GM18861 (cell line): ENCODE data around the gene SLC37A3.
"Not testable (repeated sequence)": the region's sequence is repeated elsewhere in the genome, so short reads cannot be mapped to it uniquely, and the experiment has no call there.

Experiments
- ATAC-seq: cut with Tn5 transposase; IDR thresholded peaks from one replicate; pipeline ENCODE4 v1.9.1; 2021; ENCODE audit not compliant: unreplicated experiment

SLC37A3 gene

DNA sequence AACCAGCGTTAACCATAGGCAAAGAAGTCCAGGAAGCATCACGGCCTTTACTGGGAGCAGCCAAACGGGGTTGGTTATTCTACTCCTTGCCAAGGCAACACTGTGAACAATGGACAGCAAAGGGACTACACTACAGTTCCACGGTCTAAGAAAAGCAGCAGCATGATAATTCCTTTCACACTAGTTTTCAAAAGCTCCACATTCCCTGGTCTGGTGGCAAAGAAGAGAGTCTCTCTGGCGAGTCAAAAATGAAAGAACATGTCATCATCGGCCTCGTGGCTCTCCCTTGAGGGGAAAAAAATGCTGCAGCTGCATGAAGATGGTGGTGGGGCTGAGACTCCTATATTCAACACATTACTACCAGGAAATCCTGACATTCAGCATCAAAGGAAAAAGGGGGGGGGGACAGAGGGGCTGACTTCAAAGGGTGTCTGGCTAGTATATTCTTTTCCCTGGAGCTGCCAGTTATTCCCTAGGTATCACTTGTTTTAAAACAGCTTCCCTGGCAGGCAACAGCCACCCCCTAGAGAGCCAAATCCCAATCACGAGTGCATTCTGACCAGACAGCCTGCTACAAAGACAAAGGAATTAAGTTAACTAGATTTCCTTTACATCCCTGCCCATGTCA is 49.1 kb downstream of the SLC37A3 start:
- no peak for ATAC-seq

DNA sequence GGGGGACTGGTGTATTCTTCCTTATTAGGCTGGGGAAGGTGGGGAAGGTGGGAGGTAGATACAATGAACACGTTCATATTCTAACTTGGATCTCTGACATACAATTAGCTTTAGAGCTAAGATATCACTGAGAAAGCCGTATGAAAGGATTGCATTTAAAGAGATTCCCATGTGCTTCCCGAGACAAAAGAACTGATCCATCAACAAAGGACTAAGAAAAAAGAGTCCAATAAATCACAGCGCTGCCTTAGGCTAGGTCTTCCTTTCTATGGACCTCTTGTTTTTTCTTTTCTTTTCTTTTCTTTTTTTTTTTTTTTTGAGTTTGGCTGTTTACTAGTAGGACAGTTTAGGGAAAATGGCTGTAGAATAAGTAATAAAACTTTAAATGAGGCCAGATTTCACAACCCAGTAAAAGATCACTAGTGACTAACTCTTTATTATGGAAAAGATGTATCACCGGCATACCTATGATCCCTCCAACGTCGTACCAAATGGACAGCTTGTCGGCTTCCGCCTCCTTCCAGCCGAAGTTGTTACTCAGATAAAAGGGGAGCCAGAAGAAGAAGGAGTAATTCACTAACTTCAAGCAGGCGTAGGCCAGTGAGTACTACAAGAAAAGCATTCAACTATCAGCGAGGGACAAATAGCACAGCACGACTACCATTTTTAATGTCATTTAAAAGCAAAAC is 50.0 kb downstream of the SLC37A3 start:
- no peak for ATAC-seq

DNA sequence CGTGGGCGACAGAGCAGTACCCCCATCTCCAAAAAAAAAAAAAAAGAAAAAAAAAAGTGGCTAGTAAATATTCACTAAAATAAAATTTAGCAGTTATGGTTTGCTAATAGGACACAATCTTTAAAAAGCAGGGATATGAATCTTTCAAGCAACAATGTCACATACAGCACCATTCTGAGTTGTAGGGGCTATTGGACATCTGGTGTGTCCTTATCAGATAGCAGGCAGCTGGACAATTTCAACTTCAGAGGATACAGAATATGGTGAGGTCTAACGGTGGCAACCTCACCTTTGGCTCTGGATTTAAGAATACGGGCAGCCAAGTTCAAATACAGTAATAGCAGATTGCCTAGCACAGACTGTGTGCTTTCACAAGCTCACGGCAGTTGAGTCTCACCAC is 51.1 kb downstream of the SLC37A3 start:
- no peak for ATAC-seq

DNA sequence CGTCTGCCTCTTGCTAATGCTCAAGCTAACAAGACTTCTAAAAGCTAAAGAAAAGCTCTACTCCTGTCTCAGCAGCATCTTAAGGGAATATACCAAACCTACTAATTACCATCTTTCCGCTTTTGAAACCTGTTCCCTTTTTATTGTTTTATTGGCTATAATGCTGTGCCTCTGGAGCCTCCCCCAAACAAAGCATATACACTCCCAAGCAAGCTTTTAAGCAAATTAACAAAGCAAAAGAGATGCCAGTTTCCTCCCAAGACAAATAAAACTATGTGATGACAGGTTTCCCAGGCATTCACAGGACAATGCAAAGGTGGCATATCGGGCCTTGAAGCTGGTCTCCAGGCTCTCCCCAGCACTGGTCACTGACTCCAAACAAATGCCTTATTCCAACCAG is 52.9 kb downstream of the SLC37A3 start:
- no peak for ATAC-seq

DNA sequence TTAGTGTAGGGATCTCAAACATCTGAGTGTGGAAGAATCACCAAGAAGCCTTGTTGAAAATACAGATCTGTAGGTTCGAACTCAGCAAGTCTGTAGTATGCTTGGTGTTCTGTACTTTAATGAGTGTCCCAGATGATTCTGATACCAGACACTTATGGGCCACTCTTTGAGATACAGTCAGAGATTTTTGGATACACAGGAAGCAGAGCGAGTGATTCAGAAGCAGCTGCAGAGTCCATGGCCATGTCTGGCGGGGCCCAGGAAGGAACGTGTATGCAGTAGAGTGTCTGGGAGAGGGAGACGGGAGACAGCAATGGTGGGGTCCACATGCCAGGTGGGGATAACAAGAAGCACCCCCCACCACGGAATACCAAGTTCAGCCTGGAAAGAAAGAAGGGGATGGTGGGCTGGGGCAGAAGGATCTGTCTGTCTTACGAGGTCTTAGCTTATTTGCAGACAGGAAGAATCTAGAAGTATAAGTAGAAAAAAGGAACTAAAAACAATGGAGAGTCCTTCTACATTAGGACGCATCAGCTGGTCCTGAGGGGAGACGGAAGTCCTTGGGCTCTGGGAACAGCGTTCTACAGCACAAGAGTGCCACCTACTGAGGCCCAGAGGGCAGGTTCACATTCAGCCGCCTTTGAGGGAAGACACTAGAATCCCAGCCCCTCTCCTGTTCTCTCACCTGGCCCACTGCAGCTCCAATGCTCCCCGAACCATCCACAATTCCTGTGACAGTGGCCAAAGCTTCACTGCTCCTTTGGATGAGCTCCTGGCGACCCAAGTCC is 55.4 kb downstream of the SLC37A3 start:
- ATAC-seq: no peak

DNA sequence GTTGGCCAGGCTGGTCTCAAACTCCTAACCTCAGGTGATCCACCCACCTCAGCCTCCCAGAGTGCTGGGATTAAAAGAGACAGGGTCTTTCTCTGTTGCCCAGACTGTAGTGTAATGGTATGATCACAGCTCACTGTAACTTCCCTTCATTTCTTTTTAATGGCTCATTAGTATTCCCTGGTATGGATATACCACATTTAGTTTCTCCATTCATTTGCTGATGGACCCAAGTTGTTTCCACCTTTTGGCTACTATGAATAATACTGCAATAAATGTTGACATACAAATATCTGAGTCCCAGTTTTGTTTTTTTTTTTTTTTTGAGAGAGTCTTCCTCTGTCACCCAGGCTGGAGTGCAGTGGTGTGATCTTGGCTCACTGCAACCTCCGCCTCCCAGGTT is 59.4 kb downstream of the SLC37A3 start:
- ATAC-seq: not testable (repeated sequence)

DNA sequence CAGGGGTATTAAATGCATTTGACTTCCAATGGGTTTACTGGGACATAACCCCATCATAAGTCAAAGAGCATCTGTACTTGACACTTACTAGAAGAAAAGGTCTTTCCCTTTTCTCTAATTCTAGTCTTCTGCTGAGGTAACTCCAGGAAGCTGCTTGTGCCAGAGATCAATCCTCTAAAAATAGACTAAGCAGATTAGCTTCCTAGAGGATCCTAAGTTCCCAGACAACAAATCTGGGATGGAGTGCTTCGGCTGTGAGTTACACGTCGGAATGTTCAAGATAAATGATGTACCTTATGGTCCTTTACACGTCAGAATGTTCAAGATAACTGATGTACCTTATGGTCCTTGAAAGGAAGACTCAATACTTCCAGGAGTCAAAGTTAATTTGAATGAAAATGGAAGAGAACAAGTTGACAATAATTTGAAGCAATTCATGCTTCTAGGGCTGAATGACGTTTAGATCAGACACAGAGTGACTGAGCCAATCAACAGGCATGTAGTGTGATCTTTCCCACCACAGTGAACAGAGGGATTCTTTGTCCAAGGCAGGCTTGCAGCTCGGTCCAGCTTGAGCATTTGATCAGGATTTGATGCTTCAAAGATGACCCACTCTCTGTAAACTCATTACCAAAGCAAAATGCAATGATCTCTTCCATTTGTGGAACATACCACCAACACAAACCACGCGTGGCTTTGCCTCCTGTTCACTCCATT is 63.8 kb downstream of the SLC37A3 start:
- no peak for ATAC-seq

DNA sequence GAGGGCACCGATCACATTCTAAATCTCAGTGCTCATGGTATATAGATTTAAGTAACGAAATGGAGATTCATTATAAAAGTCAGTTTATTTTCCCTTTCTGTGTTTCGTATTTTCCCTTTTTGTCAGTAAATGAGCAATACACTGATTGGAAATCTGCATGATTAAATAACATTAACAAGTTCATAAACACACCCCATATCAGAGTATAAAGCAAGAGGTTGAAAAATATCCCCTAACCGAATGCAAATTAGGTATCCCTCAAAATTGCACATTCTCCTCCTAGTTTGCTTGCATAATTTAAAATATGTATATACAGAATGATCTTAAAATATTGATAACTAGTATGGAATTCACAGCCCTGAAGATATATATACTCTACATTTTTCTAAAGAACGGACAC is 64.6 kb downstream of the SLC37A3 start:
- no peak for ATAC-seq

DNA sequence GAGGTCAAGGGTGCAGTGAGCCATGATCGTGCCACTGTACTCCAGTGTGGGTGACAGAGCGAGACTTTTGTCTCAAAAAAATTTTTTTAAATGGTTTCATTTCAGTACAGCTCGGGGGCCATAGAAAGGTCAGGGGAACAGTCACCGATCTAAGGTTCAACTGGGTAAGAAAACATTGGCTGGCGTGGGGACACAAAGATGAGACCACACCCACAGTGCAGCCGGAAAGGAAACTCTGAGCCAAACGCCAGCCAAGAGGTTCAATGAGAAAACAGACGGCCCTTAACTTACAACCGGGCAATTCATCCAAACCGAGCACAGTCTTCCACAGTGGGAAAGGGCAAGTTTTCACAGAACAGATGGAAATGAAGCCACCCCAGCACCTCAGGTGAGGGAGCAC is 65.1 kb downstream of the SLC37A3 start:
- ATAC-seq: no peak

DNA sequence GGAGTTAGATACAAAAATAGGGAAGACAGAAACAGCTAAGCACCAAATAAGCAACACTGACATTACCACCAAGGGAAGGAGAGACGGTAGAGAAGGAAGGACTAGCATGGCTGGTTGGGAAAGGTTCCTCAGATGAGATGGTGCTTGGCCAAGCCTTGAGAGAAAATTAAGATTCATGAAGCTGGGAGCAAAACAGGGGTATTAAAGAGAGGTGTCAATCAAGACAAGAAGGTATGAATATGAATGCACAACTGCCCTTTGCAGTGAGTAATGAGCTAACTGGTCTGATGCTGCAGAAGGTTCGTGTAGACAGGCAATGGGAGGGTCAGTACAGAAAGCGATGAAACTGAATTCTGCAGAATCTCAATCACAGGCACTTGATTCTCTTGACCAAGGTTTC is 67.7 kb downstream of the SLC37A3 start:
- ATAC-seq: no peak

DNA sequence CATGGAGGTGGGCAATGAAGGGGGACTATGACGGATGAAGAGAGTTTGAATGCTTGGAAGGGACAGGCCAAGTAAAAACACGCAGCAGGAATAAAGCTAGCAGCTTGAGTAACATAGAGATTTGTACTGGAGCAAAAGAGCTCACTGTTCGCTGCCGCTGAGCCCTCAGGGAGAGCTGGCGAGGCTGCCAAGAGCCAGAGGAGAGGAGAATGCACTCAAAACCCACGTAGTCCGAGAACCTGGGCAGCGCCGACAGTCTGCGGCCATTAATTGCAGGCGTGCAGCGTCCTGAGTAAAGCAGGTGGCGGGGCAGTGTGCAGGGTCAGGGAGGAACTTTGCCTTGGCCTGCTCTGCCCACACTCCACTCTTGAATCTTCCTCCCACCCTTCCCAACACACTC is 68.2 kb downstream of the SLC37A3 start:
- no peak for ATAC-seq

DNA sequence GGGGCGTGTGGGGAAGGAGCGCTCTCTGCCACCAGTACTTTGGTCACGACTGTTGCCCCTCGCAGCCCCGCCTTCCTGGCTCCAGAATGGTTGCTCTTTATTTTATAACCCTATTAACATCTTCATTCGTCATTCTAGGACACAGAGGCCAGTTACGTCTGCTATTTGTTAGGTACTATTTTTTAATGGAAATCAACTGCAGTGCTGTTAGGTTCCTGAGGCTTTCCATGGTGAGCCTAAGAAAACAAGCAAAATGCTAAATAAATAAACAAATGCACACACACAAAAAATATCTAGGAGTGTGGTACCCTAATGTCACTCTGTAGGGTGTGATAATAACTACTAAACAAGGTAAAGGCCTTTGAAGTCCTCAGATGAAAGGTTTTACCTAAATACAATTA is 71.1 kb downstream of the SLC37A3 start:
- ATAC-seq: no peak

DNA sequence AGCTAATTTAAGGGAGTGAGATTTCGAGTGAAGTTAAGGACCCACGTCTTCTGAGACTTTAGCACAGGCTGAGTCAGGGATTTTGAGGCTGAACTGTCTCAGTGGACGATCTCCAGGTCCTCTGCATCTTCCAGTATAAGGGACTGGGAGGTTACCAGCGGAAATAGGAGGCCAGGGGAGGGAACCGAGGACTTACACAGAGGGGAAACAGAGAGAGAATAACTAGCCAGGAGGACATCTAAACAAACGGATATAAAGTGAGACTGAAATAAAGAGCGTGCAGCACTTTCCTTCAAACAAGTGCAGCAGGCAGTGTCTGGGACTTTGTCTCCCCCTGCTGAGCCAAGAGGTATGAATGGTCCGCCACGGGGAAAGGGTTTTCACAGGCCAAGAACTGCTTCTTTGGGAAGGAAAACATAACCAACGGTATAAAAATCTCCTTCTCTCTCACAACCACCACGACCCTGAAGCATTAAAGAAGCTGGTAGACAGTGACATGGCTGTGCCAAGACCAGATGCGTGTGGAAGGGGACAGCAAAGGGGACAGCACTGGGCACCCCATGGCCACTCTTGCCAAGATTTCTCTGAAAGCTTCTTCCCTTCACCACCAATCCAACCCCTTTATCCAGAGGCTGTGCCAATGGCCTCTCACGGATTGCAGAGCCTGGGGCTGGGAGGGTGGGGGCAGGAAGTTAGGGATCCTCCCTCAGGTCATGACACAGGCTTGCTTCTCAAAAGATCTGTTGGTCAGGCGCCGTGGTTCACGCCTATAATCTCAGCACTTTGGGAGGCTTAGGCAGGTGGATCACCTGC is 72.0 kb downstream of the SLC37A3 start:
- no peak for ATAC-seq

DNA sequence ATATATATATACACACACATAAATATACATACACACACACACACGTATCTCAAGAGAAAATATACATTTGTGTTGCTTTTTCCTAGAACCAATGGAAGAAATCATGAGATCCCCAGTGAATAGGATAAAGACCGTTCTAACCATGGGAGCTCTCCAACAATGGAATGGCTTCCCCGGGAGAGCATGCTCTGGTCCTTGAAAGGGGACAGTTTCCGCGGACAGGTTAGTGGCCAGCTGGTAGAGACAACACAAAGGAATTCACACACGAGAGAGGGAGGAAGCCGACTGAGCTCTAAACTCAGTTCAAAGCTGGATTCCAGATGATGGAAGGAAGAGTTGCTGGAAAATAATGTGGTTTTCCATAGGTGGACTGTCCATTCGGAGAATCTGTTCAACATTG is 72.7 kb downstream of the SLC37A3 start:
- no peak for ATAC-seq

DNA sequence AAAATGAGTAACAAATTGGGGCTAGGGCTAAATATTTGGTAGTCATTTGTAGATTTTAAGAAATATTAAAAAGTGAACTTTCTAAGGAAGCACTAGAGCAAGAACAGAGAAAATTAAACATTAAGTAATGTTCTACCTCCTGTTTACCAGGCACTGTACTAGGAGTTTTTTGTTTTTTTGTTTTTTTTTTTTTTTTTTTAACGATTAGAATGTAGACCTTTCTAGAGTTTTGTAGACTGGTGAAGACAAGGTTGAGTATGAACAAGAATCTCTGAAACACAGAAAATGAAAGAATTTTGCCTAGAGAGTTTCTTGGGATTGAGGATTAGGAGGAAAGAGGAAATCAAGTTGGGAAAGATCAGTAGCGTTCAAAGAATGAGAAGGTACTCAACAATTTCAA is 73.6 kb downstream of the SLC37A3 start:
- no peak for ATAC-seq

DNA sequence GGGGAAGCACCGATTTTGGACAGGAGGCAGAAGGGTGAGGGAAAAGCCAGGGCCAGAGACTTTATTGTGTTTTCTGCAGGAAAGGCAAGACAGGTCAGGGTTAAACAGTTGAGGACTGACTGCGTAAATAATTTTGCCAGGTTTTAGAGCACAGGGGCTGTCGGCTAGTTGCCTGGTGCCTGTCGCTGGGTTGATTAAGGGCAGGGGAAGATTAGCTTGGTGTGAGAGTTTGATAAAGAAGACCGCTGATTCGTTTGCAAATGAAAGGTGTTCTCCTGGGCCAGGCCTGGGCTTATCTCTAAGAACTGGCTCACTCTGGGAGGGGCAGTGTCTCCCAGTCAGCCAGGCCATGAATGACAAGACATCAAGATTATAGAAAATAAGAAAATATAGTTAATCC is 75.6 kb downstream of the SLC37A3 start:
- ATAC-seq: no peak

DNA sequence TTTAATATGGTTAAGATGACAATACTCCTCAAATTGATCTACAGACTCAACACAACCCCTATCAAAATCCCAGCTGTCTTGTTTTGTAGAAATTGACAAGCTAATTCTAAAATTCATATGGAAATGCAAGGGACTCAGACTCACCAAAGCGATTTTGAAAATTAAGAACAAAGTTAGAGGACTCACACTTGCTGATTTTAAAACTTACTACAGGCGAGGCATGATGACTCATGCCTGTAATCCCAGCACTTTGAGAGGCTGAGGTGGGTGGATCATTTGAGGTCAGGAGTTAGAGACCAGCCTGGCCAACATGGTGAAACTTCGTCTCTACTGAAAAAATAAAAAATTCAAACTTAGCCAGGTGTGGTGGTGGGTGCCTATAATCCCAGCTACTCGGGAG is 78.3 kb downstream of the SLC37A3 start:
- not testable (repeated sequence) for ATAC-seq

DNA sequence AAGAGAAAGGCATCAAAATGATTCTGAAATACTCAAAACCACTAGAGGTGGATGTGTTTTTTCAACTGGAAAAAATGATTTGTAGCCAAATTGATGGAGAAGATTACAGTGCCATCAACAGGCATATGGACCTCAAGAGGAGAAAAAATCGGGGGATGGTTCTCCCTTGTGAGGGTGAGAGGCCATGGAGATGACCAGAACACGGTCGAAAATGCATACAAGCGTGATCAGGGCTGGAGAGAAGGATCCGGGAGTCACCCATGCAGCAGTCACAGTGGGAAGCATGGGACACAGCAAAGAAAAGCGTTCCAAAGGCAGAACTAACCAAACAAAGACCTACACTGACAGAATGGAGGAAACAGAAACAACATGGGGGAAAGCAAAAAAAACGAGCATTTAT is 80.3 kb downstream of the SLC37A3 start:
- no peak for ATAC-seq

DNA sequence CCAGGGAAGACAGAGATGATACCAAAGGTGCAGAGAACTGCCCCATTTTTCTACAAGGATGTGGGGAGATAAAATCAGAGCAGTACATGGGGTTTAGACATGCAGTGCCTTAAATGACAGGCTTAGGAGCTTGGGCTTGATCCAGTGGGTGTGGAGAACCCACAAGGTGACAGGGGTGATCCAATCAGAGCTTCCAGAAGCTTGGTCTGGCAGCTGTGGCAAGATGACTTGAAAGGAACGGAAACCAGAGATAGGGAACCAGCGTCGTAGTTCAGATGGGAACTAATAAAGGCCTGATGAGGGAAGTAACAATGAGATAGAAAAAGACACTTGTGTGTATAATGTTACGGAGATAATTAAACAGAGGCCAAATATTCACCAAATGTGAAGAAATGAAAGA is 80.7 kb downstream of the SLC37A3 start:
- no peak for ATAC-seq

DNA sequence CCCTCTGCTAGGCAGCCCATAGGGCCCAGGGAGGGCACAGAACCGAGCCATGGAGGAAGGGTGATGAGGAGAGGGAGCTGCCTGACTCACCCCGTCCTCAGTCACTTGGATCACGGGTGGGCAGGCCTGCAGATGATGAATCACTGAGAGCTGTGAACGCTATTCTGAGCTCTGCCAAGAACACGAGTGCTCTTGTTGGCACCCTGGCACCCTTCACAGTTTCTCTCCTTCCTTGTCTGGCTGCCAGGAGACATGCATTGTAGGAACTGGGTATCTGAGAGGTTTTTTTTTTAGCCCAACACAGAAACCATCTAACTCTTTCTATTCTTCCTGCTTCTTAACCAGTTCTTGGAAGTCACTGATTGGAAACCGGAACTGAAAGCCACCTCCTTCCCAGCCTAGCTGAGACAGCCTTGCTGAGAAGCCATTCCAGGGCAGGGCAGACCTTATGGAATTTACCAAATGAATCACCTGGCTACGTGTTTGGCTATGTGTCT is 82.1 kb downstream of the SLC37A3 start:
- no peak for ATAC-seq
